ENCODE measurements around the gene THG1L. TPM values are rescaled to one million over a fixed set of nuclear protein-coding genes. Genes with fewer than 3 reads are reported as not detected.
A peak's percentile ranks its signal among the peaks of the same experiment; 100 is the strongest.

THG1L gene
- total RNA-seq, 1 experiment from 2014 or later, result 12.9 TPM

GRCh38 chr5:157761690-157762621 lies 30.7 kb downstream of the THG1L start:
- no peaks in the 10 kb centered on the region for H4K20me1 ChIP-seq (ENCODE audit: control insufficient read depth, insufficient read depth, insufficient read length)
- no peak overlapping the region for H2BK20ac ChIP-seq (ENCODE audit: low read depth, low read length, poor library complexity, severe bottlenecking)
- H3K18ac ChIP-seq (ENCODE audit: insufficient read length, low read depth, low read length), result no peak overlapping the region
- H3K23me2 ChIP-seq (ENCODE audit: insufficient read length, low read depth, low read length, poor library complexity, severe bottlenecking), result no peaks in the 10 kb centered on the region
- H4K8ac ChIP-seq (replicated peaks; ENCODE audit: insufficient read length, low read depth, low read length), result no peak overlapping the region
- no peaks in the 10 kb centered on the region for H3K27me3 ChIP-seq (ENCODE audit: insufficient read depth, low read length)
- no peaks in the 10 kb centered on the region; a peak in 1 of 7 replicates for H3K36me3 Mint-ChIP-seq (ENCODE audit: insufficient read depth in 1 of 3, low read depth in 3 of 3)
- no peak overlapping the region for H3K4ac ChIP-seq (ENCODE audit: low read depth, low read length)
- peak; percentile 87 for TF ChIP-seq CTCF (conservative IDR thresholded peaks at IDR 0.05)
- no peaks in the 10 kb centered on the region for H3K79me1 ChIP-seq (ENCODE audit: insufficient read depth, low read depth, low read length, poor library complexity, severe bottlenecking)
- H4K5ac ChIP-seq (ENCODE audit: insufficient read length, low read depth, low read length), result no peak overlapping the region
- H3K23ac ChIP-seq (ENCODE audit: insufficient read length, low read depth, low read length), result no peak overlapping the region
- no peak overlapping the region for H3K4me2 ChIP-seq (ENCODE audit: insufficient read depth, insufficient read length, low read length)
- H2AFZ ChIP-seq (ENCODE audit: low read length), result no peak overlapping the region
- H3K27ac ChIP-seq (ENCODE audit: insufficient read length, low read depth, low read length), result no peak overlapping the region
- no peaks in the 10 kb centered on the region for H3K4me1 ChIP-seq (ENCODE audit: insufficient read depth, low read length)
- H2BK15ac ChIP-seq (ENCODE audit: low read depth, low read length), result no peak overlapping the region
- WGBS (ENCODE audit: extremely low coverage, insufficient read length, low lambda C conversion rate), result no CpG with 5 or more reads among the region's 10 CpGs
- no peaks in the 10 kb centered on the region for H3K79me2 ChIP-seq (ENCODE audit: insufficient read depth, low read length)
- no peak overlapping the region for H2AK5ac ChIP-seq (ENCODE audit: insufficient read length, low read length)
- H3K56ac ChIP-seq (ENCODE audit: insufficient read length, low read depth, low read length), result no peak overlapping the region
- DNase-seq, result peak; percentile 39
- H2BK5ac ChIP-seq (ENCODE audit: insufficient read length, low read length), result no peak overlapping the region
- H3K9me3 Mint-ChIP-seq, result no peaks in the 10 kb centered on the region
- H3K9ac ChIP-seq (ENCODE audit: extremely low read depth, insufficient read length, low read length), result no peak overlapping the region
- H3K27me3 Mint-ChIP-seq (ENCODE audit: low read depth), result no peaks in the 10 kb centered on the region
- H3K27ac Mint-ChIP-seq, result no peak overlapping the region
- H2BK12ac ChIP-seq (ENCODE audit: insufficient read length, low read depth, low read length), result no peak overlapping the region
- H2BK120ac ChIP-seq (ENCODE audit: low read depth, low read length, poor library complexity, severe bottlenecking), result no peak overlapping the region
- H4K91ac ChIP-seq (ENCODE audit: insufficient read length, low read depth, low read length), result no peak overlapping the region
- H3K14ac ChIP-seq (ENCODE audit: insufficient read depth, low read length), result no peak overlapping the region
- no peaks in the 10 kb centered on the region for H3K9me3 ChIP-seq (ENCODE audit: control insufficient read depth, low read depth, low read length)
- H3T11ph ChIP-seq (ENCODE audit: low read length), result no peak overlapping the region
- H3K4me1 Mint-ChIP-seq, result 0 out of 4 replicates have a peak, but pooled peaks cover 0 to 4% of the 10 kb centered on the region in 2 experiments
- no peak overlapping the region for H3K4me3 Mint-ChIP-seq
